Measurements from ENCODE around the gene POLL.

Gene POLL

GRCh38 chr10:101580486-101581399, 7.3 kb downstream of the POLL start:
- ChIA-PET CTCF (interaction anchor here (0.8 to 12.5 kb wide), 3 partner anchors 10 to 367 kb away, joined by 3 to 145 read pairs (median 16); no protein-coding TSS in a partner anchor), POLR2A (no interaction called here)
- no peak for DNase-seq (ENCODE audit: low read depth, low spot score)
- TF ChIP-seq CTCF (IDR thresholded peaks at IDR 0.05; ENCODE audit: insufficient read depth, low read length, missing control alignments) = no peak
- H3K4me3 ChIP-seq (ENCODE audit: low read depth, low read length) = no peak overlapping the region

GRCh38 chr10:101579516-101579870, 8.6 kb downstream of the POLL start:
- POLR2A ChIA-PET = no interaction called here
- H3K4me3 ChIP-seq (ENCODE audit: low read depth, low read length) = no peak overlapping the region
- DNase-seq (ENCODE audit: low read depth, low spot score) = no peak
- TF ChIP-seq CTCF (IDR thresholded peaks at IDR 0.05; ENCODE audit: insufficient read depth, low read length, missing control alignments) = no peak
- CTCF ChIA-PET = interaction anchor here (2.9 to 12.5 kb wide), 2 partner anchors 9 to 365 kb away, joined by 16 to 145 read pairs; no protein-coding TSS in a partner anchor

- no peak for DNase-seq (ENCODE audit: low read depth, low spot score)
- no peak overlapping the region for H3K4me3 ChIP-seq (ENCODE audit: low read depth, low read length)
- POLR2A ChIA-PET = no interaction called here
- no peak for TF ChIP-seq CTCF (IDR thresholded peaks at IDR 0.05; ENCODE audit: insufficient read depth, low read length, missing control alignments)
- CTCF ChIA-PET = interaction anchor here (1.6 to 12.5 kb wide), 3 partner anchors 8 to 365 kb away, joined by 4 to 145 read pairs (median 16); no protein-coding TSS in a partner anchor
Observed at GRCh38 chr10:101578803-101579515, 9.1 kb downstream of the POLL start.

- ChIA-PET POLR2A (no interaction called here), CTCF (interaction anchor here (1.6 to 12.5 kb wide), 3 partner anchors 7 to 364 kb away, joined by 4 to 145 read pairs (median 16); no protein-coding TSS in a partner anchor)
- no peak for DNase-seq (ENCODE audit: low read depth, low spot score)
- no peak for TF ChIP-seq CTCF (IDR thresholded peaks at IDR 0.05; ENCODE audit: insufficient read depth, low read length, missing control alignments)
- H3K4me3 ChIP-seq (ENCODE audit: low read depth, low read length) = no peak overlapping the region
Observed at GRCh38 chr10:101578192-101578591, 9.9 kb downstream of the POLL start.

- no peak overlapping the region for H3K4me3 ChIP-seq (ENCODE audit: low read depth, low read length)
- ChIA-PET POLR2A (interaction anchor here (0.7 kb wide), 1 partner anchor 230 kb away, joined by 3 read pairs; no protein-coding TSS in a partner anchor), CTCF (interaction anchor here (1.1 to 12.5 kb wide), 6 partner anchors 6 to 363 kb away, joined by 3 to 145 read pairs (median 10); no protein-coding TSS in a partner anchor)
- TF ChIP-seq CTCF (IDR thresholded peaks at IDR 0.05; ENCODE audit: insufficient read depth, low read length, missing control alignments) = no peak
- no peak for DNase-seq (ENCODE audit: low read depth, low spot score)
Observed at GRCh38 chr10:101577121-101577871, 10.8 kb downstream of the POLL start.

Measured in AG04449 (cell line).